H7 (cell line): Measurements from ENCODE around the gene CBFA2T3. TPM values are rescaled to one million over a fixed set of nuclear protein-coding genes. Genes with fewer than 3 reads are reported as not detected.

ENCODE experiments used
- DNase-seq: peaks from one replicate; pipeline ENCODE4 v3.0.0; 2012
- H3K27me3 ChIP-seq: 2 replicates; pipeline ENCODE4 v1.6.0; 2011; ENCODE audit warnings: mild to moderate bottlenecking, low read length; ENCODE audit not compliant: control insufficient read depth, insufficient read depth
- H3K36me3 ChIP-seq: replicated peaks from 2 replicates; pipeline ENCODE4 v1.5.1; 2011; ENCODE audit warnings: low read length; ENCODE audit not compliant: control insufficient read depth, insufficient read depth
- H3K4me3 ChIP-seq: 2 replicates; pipeline ENCODE4 v1.5.1; 2011; ENCODE audit warnings: low read depth, mild to moderate bottlenecking, control low read depth, low read length, moderate library complexity; ENCODE audit not compliant: insufficient read depth
- total RNA-seq: library from RNA; depleted of rRNA; stranded (reverse); fragments of >200 nt; shearing (Covaris generic); gene quantifications from 2 replicates; pipeline ENCODE4 v1.2.3, GENCODE V29; 2014

The CBFA2T3 gene
- total RNA-seq, 1 experiment from 2014 or later = 0.35 TPM

DNA sequence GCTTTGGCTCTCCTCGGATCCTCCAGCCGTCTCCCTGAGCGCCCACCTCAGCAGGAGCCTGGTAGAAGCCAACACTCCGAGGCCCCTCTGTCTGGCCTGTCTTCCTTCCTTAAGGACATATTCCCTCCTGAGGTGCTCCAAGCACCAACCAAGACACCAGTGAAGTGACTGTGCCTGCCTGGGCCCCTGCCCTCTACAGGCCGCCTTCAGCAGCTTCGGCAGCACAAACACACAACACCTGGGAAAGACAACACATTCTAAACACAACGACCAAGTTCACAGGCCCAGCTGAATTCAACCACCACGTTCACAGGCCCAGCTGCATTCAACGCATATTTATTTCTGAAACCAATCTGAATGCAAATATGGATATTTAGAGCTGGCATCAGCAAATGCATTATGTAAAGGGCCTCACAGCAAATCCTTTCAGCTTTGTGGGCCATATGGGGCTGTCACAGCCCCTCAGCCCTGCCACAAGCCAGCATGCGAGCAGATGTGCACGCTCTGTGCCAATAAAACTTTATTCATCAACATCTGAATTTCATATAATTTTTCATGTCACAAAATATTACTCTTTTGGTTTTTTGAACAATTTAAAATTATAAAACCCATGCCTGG, 132.5 kb downstream of the CBFA2T3 start:
- Histone ChIP-seq H3K4me3 (no peak overlapping the region), H3K27me3 (no peaks in the 10 kb centered on the region), H3K36me3 (no peaks in the 10 kb centered on the region; the same call in 1 of the 2 replicates)
- DNase-seq = peak; percentile 84

DNA sequence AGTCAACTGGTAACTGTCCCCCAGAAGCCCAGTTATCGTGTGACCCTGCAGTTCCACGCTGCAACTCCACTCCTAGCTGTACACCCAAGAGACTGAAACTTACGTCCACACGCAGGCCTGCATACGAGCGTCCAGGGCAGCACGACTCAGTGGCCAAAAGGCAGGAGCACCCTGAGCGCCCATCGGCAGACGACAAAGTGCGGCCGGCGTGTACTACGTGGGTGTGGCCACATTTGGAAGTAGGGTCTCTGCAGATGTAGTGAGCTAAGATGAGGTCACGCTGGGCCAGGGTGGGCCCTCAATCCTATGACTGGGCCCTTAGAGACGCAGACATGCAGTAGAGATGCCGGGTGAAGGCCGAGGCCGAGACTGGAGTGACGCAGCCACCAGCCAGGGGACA, 133.8 kb downstream of the CBFA2T3 start:
- no peak overlapping the region for H3K4me3 ChIP-seq
- H3K36me3 ChIP-seq = no peaks in the 10 kb centered on the region; the same call in 1 of the 2 replicates
- no peaks in the 10 kb centered on the region for H3K27me3 ChIP-seq
- no peak for DNase-seq

DNA sequence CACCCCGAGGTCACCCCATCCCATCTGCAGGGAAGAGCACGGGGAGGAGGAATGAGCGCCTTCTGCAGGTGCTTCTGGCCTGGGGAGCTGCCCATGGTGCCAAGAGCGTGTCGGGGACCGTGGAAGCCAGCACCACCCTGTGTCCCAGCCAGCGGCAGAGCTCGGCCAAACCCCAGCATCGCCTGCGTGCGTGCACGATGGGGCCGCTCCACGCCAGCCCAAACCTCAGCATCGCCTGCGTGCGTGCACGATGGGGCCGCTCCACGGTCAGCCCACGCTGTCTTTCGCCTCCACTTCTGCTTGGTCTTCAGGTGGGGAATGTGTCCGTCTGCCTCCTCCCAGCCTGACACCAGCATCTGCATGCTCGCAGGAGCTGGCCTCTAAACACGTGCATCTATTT, 134.2 kb downstream of the CBFA2T3 start:
- H3K36me3 ChIP-seq = no peaks in the 10 kb centered on the region; the same call in 1 of the 2 replicates
- DNase-seq = no peak
- H3K4me3 ChIP-seq = no peak overlapping the region
- no peaks in the 10 kb centered on the region for H3K27me3 ChIP-seq

DNA sequence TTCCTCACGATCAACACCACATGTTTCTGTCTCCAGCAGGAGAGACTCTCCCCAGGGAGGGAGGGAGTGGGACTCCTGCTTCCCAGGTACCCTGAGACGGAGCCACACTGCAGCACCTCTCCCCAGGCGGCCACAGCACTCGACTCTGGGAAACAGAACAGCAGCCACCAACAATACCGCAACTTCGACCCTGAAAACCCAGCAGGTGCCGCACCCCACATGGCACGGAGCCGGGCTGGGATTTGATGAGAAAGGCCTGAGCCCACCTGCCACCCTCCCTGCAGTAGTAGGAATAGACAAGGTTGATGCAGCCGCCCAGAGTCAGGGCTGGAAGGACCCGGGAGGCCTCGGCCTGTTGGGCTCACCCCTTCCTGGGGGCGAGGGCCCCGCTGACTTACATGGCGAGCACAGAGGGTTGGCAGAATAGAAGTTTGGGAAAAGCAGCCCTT, 134.7 kb downstream of the CBFA2T3 start:
- H3K4me3 ChIP-seq = no peak overlapping the region
- no peaks in the 10 kb centered on the region for H3K27me3 ChIP-seq
- H3K36me3 ChIP-seq = no peaks in the 10 kb centered on the region; the same call in 1 of the 2 replicates
- DNase-seq = no peak

DNA sequence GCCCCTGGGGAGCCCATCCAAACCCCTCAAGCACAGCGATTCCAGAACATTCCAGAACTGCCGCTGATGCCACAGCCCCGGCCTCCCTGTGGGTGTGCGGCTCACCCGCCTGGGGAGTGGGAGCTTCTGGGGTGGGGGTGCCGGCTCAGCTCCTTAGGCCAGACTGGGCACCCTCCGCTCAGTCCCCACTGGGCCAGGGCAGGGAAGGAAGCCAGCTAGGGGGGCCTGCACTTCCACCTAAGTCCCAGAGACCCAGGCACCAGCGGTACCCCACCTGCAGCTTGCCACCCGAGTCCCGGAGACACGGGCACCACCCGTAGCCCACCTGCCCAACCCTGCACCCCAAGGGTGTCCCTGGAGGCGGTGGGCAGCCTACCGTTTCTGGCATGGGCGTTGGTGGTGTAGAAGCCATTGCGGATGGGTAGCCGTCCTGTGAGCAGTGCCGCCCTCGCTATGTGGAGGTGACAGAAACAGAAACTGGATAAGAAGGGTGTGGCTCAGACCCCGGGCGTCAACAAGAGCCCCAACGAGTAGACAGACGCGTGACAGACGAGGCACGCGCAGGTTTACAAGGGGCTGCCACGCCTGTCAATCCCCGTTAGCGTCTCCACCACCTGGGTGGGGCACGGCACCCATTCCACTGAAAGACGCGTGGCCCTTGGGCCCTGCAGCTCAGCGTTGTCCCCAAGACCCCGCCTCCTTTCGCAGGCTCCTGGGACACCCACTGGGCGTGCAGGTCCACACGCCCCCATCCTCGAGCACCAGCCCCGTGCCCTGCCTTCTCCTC, 135.3 kb downstream of the CBFA2T3 start:
- Histone ChIP-seq H3K27me3 (no peaks in the 10 kb centered on the region), H3K36me3 (no peaks in the 10 kb centered on the region; the same call in 1 of the 2 replicates)

DNA sequence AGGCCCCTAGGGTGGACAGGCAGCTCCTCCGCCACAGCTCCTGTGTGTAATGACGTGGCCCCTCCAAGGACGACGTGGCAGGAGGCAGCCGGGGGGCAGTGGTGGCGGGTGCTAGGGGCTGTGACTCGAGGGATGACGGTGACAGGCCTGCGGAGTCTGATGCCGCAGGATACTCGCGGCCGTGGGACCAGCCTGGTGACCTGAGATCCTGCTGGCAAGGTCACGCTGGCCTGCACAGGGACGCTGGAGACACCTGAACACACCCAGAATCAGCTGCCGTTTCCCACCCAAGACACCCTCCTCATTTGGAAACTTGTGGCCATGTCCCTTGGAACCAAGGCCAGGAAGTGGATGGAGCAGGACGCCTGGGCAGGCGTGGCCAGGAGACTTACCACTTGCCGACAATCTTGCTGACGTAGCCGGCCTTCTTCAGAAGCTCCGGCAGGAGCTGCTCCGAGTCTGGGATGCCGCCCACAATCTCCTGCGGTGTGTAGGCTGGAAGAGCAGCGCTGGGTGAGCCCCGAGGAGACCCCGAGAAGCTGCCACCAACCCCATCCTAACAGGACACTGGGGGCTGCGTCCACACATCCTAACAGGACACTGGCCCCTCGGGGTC, 136.3 kb downstream of the CBFA2T3 start:
- H3K27me3 ChIP-seq = no peaks in the 10 kb centered on the region
- no peaks in the 10 kb centered on the region; the same call in 1 of the 2 replicates for H3K36me3 ChIP-seq
- H3K4me3 ChIP-seq = no peak overlapping the region
- no peak for DNase-seq

More for the DNA sequence above, 135.3 kb downstream of the CBFA2T3 start:
- no peak overlapping the region for H3K4me3 ChIP-seq
- no peak for DNase-seq

DNA sequence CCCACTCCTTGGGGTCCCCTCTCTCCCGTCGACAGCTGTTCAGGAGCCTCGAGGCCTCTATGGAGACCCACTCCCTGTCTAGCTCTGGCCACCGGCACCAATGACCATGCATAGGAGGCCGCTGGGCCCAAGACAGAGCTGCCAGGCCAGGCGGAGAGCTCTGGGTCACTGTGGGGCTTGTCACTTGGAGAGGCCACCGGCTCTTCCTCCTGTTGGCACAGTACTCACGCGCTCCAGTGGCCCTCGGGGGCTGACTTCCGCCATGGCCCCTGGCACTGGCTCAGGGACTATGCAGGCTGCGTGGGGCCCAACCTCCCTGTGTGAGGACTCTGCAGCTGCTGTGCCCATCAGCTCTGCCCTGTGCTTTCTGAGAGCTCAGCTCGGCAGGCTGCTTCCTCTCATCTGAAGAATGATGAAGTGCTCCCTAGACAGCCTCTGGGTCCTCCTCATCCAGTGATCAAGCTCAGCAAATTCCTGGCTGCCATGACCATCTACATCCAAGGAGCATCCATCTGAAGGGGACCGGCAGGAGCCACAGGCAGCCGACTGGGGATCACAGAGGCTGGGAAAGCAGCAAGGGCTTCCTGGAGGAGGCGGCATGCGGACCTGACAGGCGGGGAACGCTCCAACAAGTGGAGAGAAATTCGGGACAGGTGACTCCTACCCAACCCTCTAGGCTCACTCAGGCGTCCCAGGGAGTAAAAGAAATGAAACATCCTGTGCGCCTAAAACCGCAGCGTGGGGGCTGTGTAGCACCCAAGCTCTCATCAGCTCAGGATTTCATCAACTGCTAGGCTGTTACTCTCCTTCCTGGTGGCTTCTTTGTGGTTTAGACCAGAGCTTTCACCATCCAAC, 137.0 kb downstream of the CBFA2T3 start:
- Histone ChIP-seq H3K36me3 (no peaks in the 10 kb centered on the region; the same call in 1 of the 2 replicates), H3K27me3 (no peaks in the 10 kb centered on the region), H3K4me3 (no peak overlapping the region)
- DNase-seq = no peak

DNA sequence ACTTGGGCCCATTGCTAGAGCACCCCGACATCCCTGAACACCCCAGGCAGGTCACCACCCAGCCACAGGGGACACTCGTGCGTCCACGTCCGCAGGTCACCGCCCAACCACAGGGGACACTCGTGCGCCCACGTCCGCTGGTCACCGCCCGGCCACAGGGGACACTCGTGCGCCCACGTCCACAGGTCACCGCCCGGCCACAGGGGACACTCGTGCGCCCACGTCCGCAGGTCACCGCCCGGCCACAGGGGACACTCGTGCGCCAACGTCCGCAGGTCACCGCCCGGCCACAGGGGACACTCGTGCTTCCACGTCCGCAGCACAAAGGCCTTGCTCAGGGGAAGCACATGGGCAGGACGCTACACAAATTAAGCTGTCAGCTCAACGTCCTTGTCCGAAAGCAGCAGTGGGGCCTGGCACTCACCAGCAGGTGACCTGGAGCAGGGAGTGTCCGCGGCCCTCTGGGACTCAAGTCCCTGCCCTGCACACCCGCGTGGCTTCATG, 137.9 kb downstream of the CBFA2T3 start:
- no peak for DNase-seq

DNA sequence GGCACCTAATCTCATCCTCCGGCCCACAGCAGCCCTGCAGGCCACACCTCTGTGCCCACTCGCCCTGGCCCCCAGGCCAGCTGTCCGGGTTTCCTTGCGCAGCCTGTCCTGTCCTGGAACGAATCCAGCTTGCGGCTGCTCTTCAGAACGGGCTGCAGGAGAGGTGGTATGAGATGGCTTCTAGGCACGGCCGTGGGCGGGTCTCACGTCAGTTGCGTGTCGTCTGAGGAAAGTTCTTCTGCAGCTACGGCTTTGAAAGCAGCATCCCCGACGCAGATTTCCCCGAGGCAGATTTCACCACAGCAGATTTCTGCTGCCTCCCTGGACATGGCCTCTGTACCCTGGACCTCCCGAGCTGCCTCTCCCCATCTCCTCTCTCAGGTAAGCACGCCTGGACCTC, 138.4 kb downstream of the CBFA2T3 start:
- Histone ChIP-seq H3K27me3 (no peaks in the 10 kb centered on the region), H3K4me3 (no peak overlapping the region), H3K36me3 (no peaks in the 10 kb centered on the region; the same call in 1 of the 2 replicates)
- DNase-seq = no peak

More for the DNA sequence above, 137.9 kb downstream of the CBFA2T3 start:
- H3K36me3 ChIP-seq = no peaks in the 10 kb centered on the region; the same call in 1 of the 2 replicates
- H3K27me3 ChIP-seq = no peaks in the 10 kb centered on the region
- H3K4me3 ChIP-seq = no peak overlapping the region

DNA sequence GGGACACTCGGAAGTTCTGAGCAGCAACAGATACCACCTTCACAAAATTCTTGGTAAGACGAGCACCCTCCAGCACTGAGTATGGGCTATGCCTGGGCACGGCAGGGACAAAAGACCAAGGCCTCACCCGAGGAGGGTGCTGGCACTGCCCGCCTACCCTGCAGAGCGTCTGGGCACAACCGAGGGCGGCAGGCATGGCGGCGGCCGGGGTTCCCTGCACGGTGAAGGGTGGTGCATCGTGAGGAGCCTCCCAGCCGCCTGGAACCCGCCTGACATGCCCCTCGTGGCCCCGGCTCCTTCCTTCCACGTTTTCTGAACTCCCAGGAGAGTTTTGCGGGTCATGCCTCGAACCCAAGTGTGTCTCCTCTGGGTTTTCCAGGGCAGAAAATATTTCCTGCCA, 139.2 kb downstream of the CBFA2T3 start:
- Histone ChIP-seq H3K4me3 (no peak overlapping the region), H3K36me3 (no peaks in the 10 kb centered on the region; the same call in 1 of the 2 replicates), H3K27me3 (no peaks in the 10 kb centered on the region)
- DNase-seq = no peak

DNA sequence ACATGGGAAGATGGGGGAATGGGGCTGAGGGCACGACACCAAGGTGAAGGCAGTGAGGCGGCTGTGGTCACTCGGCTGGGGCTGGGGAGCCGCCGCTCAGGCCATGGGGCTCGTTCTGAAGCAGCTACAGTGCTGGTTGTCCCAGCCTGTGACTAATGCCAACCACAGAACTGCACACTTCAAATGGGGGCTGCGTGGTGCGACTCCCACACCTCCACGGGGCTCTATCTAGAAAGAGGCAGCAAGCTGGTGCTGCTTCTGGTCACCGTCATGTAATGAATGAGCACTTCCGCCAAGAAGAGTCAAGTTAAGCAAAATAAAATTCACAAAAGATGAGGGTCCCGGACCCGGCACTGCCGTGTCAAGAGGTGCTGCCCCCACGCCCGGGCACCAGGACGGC, 140.2 kb downstream of the CBFA2T3 start:
- no peak for DNase-seq
- Histone ChIP-seq H3K36me3 (no peaks in the 10 kb centered on the region; the same call in 1 of the 2 replicates), H3K4me3 (no peak overlapping the region), H3K27me3 (no peaks in the 10 kb centered on the region)

DNA sequence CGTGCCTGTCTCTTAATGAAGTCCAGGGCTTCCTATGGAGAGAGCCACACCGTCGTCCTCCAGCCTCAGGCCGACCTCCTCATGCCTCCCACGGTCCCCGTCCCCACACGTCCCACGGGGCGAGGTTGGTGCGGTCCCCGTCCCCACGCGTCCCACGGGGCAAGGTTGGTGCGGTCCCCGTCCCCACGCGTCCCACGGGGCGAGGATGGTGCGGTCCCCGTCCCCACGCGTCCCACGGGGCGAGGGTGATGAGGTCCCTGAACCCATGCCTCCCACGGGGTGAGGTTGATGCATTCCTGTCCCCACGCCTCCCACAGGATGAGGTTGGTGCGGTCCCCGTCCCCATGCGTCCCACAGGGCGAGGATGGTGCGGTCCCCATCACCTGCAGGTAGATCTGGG, 141.2 kb downstream of the CBFA2T3 start:
- no peak for DNase-seq
- Histone ChIP-seq H3K36me3 (no peaks in the 10 kb centered on the region; the same call in 1 of the 2 replicates), H3K27me3 (no peaks in the 10 kb centered on the region), H3K4me3 (no peak overlapping the region)

DNA sequence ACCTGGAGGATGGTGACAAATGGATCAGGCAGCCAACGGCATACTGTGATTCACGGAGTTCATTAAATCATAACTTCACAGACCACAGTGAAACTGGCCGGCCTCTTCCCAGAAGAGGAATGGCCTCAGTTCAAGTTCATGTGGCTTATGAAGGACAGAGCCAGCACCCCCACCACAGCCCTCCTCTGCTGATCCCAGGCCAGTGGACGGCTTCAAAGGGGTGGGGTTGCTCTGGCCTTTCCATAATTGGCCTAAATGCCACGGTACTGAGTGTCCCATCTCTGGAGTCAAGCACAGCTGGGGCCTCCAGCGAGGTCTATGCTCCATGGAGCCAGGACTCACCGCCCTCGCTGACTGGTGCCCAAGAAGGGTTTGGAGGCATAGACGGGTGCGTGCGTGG, 141.6 kb downstream of the CBFA2T3 start:
- H3K36me3 ChIP-seq = no peaks in the 10 kb centered on the region; the same call in 1 of the 2 replicates
- H3K27me3 ChIP-seq = no peaks in the 10 kb centered on the region
- no peak overlapping the region for H3K4me3 ChIP-seq
- no peak for DNase-seq

DNA sequence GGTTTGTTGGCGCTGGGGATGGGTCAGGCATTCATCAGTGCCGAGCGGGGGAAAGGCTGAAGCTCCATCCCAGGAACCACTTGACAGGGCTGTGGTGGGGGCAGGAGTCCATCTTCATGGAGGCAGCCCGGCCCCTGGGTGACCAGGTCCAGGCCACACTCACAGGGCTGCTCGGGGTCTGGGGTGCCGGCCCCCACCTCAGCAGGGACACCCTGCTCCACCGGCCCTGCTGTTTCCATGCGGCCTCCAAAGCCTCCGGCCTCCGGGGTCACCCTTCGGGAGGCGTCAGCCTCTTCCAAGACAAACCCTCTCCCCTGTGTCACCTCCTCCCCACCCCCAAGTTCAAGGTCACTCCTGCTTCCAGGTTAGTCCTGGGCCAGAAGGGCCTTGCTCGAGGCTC, 142.3 kb downstream of the CBFA2T3 start:
- Histone ChIP-seq H3K27me3 (no peaks in the 10 kb centered on the region), H3K4me3 (no peak overlapping the region), H3K36me3 (no peaks in the 10 kb centered on the region)
- DNase-seq = no peak
